Small intestine (tissue), 7 donors: ENCODE data around the gene PLA2G12A. TPM values are rescaled to one million over a fixed set of nuclear protein-coding genes. Genes with fewer than 3 reads are reported as not detected.

Source experiments
- DNase-seq, 2 donors: peaks; one replicate each; pipeline versions ENCODE4 v3.0.0 to v3.0.0-alpha.2; 2013
- FAIRE-seq: peaks from 2 replicates; lab custom pipeline; 2012; peaks lifted over from hg19 to GRCh38; lab: Jason Lieb, UNC
- H3K27ac ChIP-seq, 3 donors: one replicate each; pipeline ENCODE4 v1.5.1; 2013; ENCODE audit warnings: low read length in 2 of 3, mild to moderate bottlenecking in 2 of 3, control low read depth in 1 of 3, inconsistent platforms in 1 of 3, low read depth in 1 of 3, moderate library complexity in 1 of 3
- H3K27me3 ChIP-seq, 3 donors: one replicate each; pipeline ENCODE4 v1.6.1; 2013; ENCODE audit warnings: low read length in 3 of 3, inconsistent platforms in 1 of 3; ENCODE audit not compliant: control insufficient read depth in 3 of 3, insufficient read depth in 3 of 3
- H3K36me3 ChIP-seq, 3 donors: one replicate each; pipeline ENCODE4 v1.6.1; 2013; ENCODE audit warnings: low read length in 3 of 3, inconsistent platforms in 1 of 3, low read depth in 1 of 3, mild to moderate bottlenecking in 1 of 3, moderate library complexity in 1 of 3; ENCODE audit not compliant: control insufficient read depth in 3 of 3, insufficient read depth in 2 of 3
- H3K4me1 ChIP-seq, 3 donors: one replicate each; pipeline ENCODE4 v1.6.1; 2013; ENCODE audit warnings: low read length in 2 of 3, inconsistent platforms in 1 of 3, low read depth in 1 of 3, mild to moderate bottlenecking in 1 of 3, moderate library complexity in 1 of 3; ENCODE audit not compliant: control insufficient read depth in 3 of 3, insufficient read depth in 2 of 3
- H3K4me3 ChIP-seq, 3 donors: one replicate each; pipeline ENCODE4 v1.5.1; 2013; ENCODE audit warnings: low read length in 3 of 3, control low read depth in 1 of 3, inconsistent platforms in 1 of 3, low read depth in 1 of 3, mild to moderate bottlenecking in 1 of 3, moderate library complexity in 1 of 3
- H3K9me3 ChIP-seq, 2 donors: one replicate each; pipeline ENCODE4 v1.6.1; 2013; ENCODE audit warnings: low read depth in 1 of 2, low read length in 1 of 2; ENCODE audit not compliant: control insufficient read depth in 2 of 2, insufficient read depth in 1 of 2
- WGBS, 3 donors: extraction: QIAGEN DNeasy Blood & Tissue Kit; methylation state at CpG; one replicate each; pipeline ENCODE4 v1.1.7; 2013; 5-methylcytosine and 5-hydroxymethylcytosine counted together
- polyA plus RNA-seq, 4 donors: library from polyadenylated mRNA; stranded (reverse) in 3 of 4; unstranded in 1 of 4; fragments of 200-250 nt in 3 of 4; fragments of 120-200 nt in 1 of 4; gene quantifications; one replicate each; pipeline versions ENCODE4 v1.2.1 to v1.2.3, GENCODE V29; 2013
- donor health status: healthy with polysubstance abuse.
- donor health status: control.
- donor health status: control.
- donor health status: Bipolar disorder and iron deficiency.
- donor health status: healthy.

Gene PLA2G12A
- polyA plus RNA-seq, 4 donors = 11.4 to 91.9 (median 51.5) TPM

GRCh38 chr4:109701566-109702410, 28.1 kb downstream of the PLA2G12A start:
- no peak for FAIRE-seq

GRCh38 chr4:109699553-109700225, 30.2 kb downstream of the PLA2G12A start:
- Histone ChIP-seq H3K36me3 (peaks cover 2 to 26% (median 8%) of the 10 kb centered on the region in 3 donors), H3K27ac (peak overlapping the region; percentile 26 to 71 (median 47)), H3K4me1 (peaks cover 11 to 37% (median 18%) of the 10 kb centered on the region in 3 donors), H3K4me3 (no peak overlapping the region), H3K9me3 (no peaks in the 10 kb centered on the region), H3K27me3 (no peaks in the 10 kb centered on the region)
- WGBS, 3 donors = 17 to 63% (median 40%) methylated on average over 8 of the region's 8 CpGs
- DNase-seq (peak; percentile 76 to 87), FAIRE-seq (no peak)

More at GRCh38 chr4:109701566-109702410, 28.1 kb downstream of the PLA2G12A start:
- no peaks in the 10 kb centered on the region for H3K9me3 ChIP-seq
- H3K4me1 ChIP-seq = peaks cover 11 to 40% (median 18%) of the 10 kb centered on the region in 3 donors
- peak overlapping the region; percentile 93 to 98 (median 93) for H3K27ac ChIP-seq
- peak overlapping the region; percentile 79 to 86 (median 81) for H3K4me3 ChIP-seq
- no peaks in the 10 kb centered on the region for H3K27me3 ChIP-seq
- WGBS, 3 donors = 13 to 37% (median 21%) methylated on average over 21 of the region's 21 CpGs
- peak; percentile 82 to 85 for DNase-seq
- peaks cover 2 to 18% (median 6%) of the 10 kb centered on the region in 3 donors for H3K36me3 ChIP-seq

DNA sequence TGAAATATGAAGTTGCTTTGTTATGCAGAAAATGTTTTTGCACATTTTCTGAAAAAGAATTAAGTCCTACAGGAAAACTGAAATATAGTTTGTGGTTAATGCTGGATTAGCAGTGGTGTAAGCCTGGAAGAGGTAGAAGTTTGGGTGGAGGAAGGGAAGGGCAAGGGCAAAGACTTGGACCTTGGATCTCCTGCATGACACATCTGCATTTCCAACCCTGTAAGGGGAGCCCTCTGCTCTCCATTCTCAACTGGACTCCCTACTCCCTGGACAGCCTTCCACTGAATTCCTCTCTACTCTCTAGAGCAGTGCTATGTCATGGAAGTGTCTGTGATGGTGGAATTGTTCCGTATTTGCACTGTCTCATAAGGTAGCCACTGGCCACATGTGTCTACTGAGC, 31.2 kb downstream of the PLA2G12A start:
- H3K27ac ChIP-seq = no peak overlapping the region
- peaks cover 2 to 34% (median 8%) of the 10 kb centered on the region in 3 donors for H3K36me3 ChIP-seq
- DNase-seq = peak; percentile 48 to 78
- no peaks in the 10 kb centered on the region for H3K9me3 ChIP-seq
- WGBS, 3 donors = 89 to 96% (median 96%) methylated on average over 1 of the region's 1 CpG
- no peak for FAIRE-seq
- no peaks in the 10 kb centered on the region for H3K27me3 ChIP-seq
- H3K4me1 ChIP-seq = peaks cover 11 to 30% (median 16%) of the 10 kb centered on the region in 3 donors
- H3K4me3 ChIP-seq = no peak overlapping the region

- Histone ChIP-seq H3K27me3 (no peaks in the 10 kb centered on the region), H3K27ac (no peak overlapping the region), H3K36me3 (peaks cover 2 to 51% (median 20%) of the 10 kb centered on the region in 3 donors), H3K4me3 (no peak overlapping the region), H3K4me1 (no peaks in the 10 kb centered on the region), H3K9me3 (no peaks in the 10 kb centered on the region)
- DNase-seq (no peak), FAIRE-seq (no peak)
- 87 to 95% (median 88%) methylated on average over 1 of the region's 1 CpG for WGBS, 3 donors
These were observed 38.4 kb downstream of the PLA2G12A start for GRCh38 chr4:109691411-109691920.

- DNase-seq (peak in 1 of 2 donors; percentile 29), FAIRE-seq (no peak)
- Histone ChIP-seq H3K36me3 (peaks cover 3 to 55% (median 20%) of the 10 kb centered on the region in 3 donors), H3K27me3 (no peaks in the 10 kb centered on the region), H3K27ac (no peak overlapping the region), H3K9me3 (no peaks in the 10 kb centered on the region), H3K4me1 (no peaks in the 10 kb centered on the region), H3K4me3 (no peak overlapping the region)
- 76 to 83% (median 76%) methylated on average over 6 of the region's 6 CpGs for WGBS, 3 donors
These were observed 39.0 kb downstream of the PLA2G12A start for GRCh38 chr4:109690690-109691410.

- Histone ChIP-seq H3K9me3 (peaks cover 0 to 15% of the 10 kb centered on the region in 2 donors), H3K4me1 (no peaks in the 10 kb centered on the region), H3K36me3 (peaks cover 5 to 19% (median 10%) of the 10 kb centered on the region in 3 donors), H3K27me3 (no peaks in the 10 kb centered on the region), H3K27ac (no peak overlapping the region), H3K4me3 (no peak overlapping the region)
- FAIRE-seq (no peak), DNase-seq (no peak)
These were observed 45.1 kb downstream of the PLA2G12A start for GRCh38 chr4:109684727-109685126.

DNA sequence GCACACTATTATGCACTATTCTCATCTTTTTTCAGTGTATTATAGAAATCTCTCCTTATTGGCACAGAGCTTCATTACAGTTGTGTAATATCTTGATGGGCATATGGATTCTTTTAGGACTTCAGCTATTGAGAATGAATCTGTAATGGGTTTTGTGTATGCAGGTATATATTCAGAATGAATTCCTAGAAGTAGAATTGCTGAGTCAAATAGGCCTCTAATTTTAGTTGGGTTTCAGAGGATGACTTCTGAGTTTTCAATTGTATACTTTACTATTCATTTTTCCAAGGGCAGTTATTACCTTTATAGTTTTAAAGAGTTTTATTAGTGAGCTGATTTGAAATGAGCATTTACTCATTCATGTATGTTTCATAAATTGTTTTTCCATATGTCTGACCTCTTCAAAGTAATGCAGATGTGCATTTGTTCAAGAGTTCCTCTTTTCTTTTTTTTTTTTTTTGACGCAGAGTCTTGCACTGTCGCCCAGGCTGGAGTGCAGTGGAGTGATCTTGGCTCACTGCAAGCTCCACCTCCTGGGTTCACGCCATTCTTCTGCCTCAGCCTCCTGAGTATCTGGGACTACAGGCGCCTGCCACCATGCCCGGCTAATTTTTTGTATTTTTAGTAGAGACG, 46.1 kb downstream of the PLA2G12A start:
- FAIRE-seq (no peak), DNase-seq (no peak)
- WGBS, 3 donors = 84 to 98% (median 95%) methylated on average over 6 of the region's 6 CpGs
- Histone ChIP-seq H3K9me3 (peaks cover 0 to 23% of the 10 kb centered on the region in 2 donors), H3K27me3 (no peaks in the 10 kb centered on the region), H3K36me3 (peaks cover 5 to 13% (median 6%) of the 10 kb centered on the region in 3 donors), H3K4me1 (no peaks in the 10 kb centered on the region), H3K27ac (no peak overlapping the region), H3K4me3 (no peak overlapping the region)
